ENCODE data around the gene HRC.
A peak's percentile ranks its signal among the peaks of the same experiment; 100 is the strongest.
"Not testable (repeated sequence)": the region's sequence is repeated elsewhere in the genome, so short reads cannot be mapped to it uniquely, and the experiment has no call there.

HRC gene

DNA sequence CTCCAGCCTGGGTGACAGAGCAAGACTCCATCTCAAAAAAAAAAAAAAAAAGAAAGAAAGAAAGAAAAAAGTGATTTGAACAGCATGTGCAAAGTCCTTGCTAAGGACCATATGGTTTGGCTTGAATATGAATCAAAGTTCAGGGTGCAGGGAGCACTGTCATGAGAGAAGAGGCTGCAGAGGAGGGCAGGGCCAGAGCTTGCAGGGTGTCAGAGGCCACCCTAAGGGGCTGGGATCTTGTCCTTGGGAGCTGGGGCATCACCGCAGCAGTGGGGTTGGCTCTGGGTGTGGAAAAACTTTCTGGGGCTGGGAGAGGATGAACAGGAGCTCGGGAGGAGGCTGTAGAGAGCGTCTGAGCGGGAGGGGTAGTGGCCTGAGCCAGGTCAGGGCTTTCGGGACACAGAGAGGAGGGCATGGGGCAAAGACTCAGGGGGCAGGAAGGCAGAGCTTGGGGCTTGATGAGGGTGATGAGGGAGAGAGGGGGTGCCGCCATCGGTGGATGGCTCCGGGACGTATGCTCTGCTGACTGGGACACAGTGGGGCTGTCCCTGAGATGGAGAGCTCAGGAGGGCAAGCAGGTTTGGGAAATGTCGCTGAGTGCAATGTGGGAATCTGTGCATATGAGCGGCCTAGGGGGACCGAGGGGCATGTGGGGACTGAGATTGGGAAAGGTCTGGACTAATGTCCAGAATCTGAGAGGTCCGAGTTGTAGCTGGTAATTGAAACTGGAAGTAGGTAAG lies 5.4 kb upstream of the HRC start:
- DNase-seq (ENCODE audit: low read depth) = no peak

DNA sequence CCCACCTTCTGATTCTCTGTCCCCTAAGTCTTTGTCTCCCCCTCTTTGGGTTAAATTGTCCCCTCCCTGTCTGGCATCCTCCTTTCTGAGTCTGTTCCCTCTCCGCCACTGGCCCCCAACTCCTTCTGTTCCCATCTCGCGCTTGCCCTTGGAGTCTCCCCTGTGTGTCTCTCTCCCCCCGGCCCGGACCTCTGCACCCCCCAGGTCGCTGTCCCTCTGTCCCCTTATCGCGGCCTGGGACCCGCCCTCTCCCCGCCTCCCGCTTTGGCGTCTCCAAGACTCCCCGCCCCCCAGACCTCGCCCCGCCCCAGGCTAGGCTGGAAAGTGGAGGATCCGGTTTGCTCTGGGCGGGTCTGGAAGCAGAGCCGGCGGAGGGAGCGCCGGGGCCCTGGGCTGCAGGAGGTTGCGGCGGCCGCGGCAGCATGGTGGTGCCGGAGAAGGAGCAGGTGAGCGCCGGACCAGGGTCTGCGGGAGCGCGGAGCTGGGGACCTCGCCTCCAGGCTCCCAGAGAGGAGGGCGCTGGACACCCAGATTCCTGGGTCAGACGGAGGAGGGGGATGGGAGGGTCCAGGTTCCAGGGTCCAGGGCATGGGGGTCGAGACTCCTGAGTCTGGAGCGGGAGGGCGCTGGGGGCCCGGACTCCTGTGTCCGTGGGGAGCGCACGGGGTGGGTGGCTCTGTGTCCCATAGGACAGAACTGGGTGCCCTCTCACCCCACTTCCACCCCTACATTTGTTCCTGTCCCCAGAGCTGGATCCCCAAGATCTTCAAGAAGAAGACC lies 2.4 kb upstream of the HRC start, which contains the start of gene TRPM4:
TRPM4 (plus strand) TSS at position 348 of the 780 bp plus-strand sequence; CDS start at position 423, 75 bp downstream.
- no peak for DNase-seq (ENCODE audit: low read depth)

DNA sequence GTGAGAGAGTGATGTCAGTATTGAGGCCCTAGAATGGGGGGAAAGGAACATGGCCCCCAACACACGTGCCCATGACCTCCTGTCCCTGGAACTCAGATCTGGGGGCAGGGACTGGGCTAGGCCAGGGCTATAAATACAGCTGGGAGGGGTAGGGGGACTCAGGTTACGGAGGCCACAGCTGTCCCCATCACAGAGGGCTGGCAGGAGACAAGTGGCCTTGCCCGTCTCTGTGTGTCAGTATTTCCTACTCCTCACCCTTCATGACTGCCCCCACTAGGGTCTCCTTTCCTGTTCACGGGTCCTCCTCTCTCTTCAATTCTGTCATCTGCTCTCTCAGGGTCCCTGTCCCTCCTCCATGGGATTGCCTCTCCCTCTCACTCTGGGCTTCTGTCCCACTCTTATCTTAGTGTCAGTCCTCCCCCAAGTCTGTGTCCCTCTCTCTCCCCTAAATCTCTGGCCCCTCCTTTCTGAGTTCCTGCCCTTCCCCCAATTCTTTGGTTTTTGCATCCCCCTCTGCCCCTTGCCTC lies 687 bp upstream of the HRC start:
- no peak for DNase-seq (ENCODE audit: low read depth)

DNA sequence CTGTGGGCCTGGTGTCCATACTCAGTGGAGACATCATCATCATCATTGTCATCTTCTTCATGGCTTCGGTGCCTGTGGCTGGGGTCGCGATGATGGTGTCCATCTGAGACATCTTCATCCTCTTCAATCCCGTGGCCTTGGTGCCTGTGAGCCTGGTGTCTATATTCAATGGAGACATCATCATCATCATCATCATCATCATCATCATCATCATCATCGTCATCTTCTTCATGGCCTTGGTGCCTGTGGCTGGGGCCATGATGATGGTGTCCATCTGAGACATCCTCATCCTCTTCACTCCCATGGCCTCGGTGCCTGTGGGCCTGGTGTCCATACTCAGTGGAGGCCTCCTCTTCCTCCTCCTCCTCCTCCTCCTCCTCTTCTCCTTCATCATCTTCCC lies 917 bp downstream of the HRC start:
- DNase-seq (ENCODE audit: low read depth) = no peak

DNA sequence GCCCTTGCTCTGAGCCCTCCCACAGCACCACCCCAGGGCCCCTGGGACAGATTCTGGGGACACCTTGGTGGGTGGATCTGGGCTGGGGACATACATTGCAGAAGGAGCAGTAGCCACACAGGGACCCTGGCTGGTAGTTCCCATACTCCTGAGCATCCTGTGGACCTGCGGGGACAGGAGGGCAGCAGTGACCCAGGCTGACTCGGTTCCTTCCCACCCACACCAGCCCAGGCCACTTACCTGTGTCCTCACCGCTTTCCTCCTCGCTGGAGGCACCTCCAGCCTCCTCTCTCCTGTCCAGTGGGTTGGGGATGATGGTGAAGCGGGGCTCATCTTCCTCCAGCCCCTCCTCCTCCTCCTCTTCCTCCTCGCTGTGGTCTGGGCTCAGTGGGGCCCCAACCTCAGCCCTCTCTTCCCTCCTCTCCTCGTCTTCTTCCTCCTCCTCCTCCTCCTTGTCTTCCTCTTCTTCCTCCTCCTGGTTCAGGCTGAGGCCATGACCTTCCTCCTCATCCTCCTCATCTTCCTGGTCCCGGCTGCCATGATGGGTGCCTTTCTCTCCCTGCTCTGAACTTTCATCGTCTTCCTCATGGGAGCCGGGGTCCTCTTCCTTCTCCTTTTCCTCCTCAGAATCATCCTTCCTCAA lies 1.9 kb downstream of the HRC start:
- DNase-seq (ENCODE audit: low read depth) = no peak

DNA sequence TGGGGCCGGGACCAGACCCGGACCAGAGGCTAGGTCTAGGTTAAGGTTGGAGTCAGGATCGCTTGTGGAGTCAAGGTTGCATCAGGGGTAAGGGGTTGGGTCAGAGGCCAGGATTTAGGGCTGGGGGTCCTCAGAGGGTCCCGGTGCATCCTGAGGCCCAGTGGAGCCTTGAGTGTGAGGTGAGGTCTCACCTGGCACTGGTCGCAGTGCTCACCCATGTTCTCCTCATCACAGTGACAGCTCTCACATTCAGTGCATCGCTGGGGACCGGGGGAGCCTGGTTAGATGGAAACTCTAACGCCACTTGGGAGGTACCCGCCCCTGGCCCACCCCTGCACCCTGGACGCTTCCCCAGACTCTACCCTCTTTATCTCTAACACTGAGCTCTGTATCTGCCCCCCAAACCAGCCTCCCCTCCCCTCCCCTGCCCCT lies 3.1 kb downstream of the HRC start:
- DNase-seq (ENCODE audit: low read depth) = no peak

DNA sequence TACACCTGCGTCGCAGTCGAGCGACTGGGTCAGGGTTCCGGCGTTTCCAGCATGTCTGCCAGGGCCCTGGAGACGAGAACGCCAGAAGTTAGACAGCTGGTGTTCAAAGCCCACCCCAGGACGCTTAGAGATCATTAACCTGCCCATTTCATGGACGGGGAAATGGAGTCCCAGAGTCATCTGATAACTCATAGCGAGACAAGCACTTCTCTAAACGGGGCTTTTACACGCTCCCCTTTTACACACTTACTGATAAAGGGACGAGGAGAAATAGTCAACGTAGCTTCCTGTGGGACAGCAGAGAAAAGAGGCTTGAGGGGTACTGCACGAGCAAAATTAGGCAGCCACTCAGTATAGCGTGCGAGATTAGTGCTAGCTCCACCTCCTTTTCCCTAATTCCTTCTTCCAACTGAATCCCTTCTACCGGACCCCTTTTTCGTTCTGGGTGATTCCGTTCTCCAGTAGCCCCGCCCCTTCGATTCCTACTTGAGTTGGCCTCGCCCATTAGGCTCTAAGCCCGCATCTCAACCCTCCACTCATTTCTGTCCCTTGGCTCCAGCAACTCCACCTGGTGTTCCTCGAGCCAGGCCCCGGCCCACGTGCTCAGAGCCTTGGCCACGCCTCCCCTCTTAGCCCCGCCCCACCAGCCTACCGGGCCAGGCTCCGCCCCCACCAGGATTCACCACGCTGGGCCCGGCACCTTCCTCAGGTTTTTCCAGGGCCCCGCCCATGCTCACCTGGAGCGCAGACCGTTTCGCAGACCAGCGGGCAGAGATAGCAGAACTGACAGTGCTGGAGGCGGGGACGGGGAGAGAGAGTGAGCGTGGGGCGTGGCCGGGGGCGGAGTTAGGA lies 3.7 kb downstream of the HRC start:
- DNase-seq (ENCODE audit: low read depth) = no peak

DNA sequence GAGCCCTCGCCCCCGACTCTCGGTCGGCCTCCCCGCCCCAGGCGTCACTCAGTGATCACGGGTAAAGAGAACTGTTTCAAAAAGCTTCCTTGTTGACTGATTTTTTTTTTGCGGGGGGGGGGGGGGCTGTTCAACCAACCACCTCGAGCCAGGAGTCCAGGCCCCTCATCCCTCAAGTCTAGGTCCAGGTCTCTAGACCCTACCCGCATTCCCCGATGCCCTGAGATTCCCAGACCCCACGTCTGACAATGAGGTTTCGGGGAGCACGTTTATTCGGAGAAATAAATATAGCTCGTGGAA lies 4.3 kb downstream of the HRC start:
- no peak for DNase-seq (ENCODE audit: low read depth)

DNA sequence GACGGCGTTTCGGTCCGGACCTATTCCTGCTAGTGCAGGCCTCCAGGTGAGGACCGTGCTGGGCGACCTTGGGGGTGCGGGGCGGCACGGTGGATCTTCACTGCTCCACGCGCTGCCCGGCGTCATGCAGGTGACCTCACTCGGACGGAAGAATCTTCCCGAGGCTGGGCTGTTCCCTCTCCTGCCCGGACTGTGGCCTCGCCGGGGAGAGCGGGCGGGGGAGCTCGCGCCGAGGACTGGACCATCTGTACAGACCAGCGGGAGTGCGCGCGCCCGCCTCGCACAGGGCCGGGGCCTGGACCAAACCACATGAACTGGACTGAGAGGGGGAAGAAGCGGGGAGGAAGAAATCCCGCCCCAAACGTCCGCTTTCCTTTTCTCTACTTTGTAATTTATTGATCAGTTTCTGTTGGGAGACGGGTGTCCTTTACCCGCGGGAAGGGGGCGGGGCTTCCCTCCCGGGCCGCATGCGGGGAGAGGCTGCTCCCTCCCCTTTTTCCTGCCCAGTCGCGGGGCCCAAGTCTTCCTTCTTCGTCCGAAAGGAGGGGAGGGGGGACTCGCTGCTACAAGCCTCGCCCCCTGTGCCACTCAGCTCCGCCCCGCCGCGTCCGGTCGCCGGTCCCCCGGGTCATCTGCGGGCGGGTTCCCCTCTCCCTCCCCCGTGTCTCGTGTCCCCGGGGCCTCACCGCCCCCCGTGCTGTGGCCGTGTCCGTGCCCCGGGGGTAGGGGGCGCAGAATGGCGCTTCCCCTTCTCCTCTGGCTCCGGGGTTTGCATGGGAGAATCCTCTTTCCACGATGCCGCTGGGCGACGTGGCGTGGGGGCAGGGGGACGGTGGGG lies 4.9 kb downstream of the HRC start:
- no peak for DNase-seq (ENCODE audit: low read depth)

DNA sequence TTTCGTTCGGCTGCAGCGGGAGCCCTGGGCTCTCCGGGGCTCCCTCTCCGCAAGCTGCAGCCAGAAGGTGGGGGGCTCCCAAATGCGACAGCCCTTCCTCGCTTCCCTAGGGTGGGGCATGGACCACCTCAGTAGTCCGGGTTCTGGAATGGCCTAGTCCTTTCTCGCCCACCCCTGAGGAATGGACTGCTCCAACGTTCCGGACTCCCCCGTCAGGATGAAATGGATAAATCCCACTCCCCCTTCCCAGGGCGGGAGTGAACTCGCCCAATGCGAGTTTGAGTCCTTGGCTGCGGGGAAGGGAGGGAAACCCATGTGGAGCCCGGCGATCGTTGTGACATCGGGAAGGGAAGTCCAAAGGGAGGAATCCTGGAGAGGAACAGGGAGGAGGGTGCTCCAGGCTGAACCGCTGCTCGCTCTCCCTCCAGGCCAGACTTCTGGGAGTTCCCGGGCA lies 5.5 kb downstream of the HRC start:
- no peak for DNase-seq (ENCODE audit: low read depth)

DNA sequence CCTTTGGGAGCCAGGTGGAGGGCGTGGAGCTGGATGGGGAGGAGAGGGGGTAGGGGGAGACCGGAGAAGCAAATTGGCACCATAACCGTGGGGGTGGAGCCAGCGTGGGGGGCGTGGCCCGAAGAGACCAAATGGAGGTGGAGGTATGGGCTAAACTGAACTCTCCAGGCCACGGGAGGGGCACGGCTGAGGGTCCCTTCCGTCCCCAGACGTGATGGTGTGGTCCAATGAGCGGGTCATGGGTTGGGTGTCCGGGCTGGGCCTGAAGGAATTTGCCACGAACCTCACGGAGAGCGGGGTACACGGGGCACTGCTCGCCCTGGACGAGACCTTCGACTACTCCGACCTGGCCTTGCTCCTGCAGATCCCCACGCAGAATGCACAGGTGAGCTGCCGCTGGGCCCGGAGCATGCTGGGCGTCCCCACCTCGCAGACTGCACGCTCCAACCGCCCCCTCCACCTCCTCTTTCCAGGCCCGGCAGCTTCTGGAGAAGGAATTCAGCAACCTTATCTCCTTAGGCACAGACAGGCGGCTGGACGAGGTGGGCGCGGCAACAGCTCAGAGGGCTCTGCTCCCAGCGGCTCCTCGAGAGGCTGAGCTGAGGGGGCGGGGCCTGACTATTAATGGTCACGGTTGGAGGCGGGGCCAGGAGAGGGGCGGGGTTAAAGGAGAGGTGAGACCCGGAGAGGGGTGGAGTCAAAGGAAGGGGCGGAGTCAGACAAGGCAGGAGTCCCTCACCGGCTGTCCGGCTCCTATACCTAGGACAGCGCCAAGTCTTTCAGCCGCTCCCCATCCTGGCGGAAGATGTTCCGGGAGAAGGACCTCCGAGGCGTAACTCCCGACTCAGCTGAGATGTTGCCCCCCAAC lies 6.2 kb downstream of the HRC start:
- peak; percentile 62 for DNase-seq (ENCODE audit: low read depth)

DNA sequence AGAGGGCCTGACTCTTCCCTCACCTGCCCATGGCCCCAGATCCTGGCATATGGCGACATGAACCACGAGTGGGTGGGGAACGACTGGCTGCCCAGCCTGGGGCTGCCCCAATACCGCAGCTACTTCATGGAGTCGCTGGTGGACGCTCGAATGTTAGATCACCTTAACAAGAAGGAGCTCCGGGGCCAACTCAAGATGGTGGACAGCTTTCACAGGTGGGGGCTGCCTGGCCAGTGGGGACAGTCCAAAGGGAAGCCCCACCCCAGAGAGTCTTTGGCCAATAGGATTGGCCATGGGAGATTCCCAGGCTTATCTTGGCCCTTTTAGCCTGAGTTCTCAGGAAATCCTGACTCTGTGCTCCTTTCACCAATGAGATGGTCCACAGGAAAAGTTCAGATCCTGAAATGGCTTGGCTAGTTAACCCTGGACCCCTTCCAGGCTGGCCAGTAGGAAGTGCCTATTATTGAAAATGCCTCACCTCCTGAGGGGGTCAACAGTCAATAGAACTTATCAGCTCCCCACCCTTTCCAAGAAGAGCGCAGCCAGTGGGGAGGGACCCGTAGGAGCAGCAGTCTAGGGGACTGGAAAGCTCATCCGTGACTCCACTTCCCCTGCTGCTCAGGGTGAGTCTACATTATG lies 7.0 kb downstream of the HRC start:
- no peak for DNase-seq (ENCODE audit: low read depth)

DNA sequence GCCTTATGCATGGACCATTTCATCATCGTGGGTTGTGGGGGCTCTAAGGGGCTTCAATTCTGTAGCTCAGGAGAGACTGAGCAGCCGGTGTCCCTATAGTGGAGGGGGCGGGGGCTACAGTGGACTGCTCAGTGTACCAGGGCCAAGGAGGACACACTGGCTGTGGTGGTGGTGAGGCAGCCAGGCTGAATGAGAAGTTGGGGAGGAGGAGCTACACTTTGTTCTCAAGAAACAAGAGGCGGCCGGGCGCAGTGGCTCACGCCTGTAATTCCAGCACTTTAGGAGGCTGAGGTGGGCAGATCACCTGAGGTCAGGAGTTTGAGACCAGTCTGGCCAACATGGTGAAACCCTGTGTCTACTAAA lies 8.8 kb downstream of the HRC start:
- not testable (repeated sequence) for DNase-seq (ENCODE audit: low read depth)

DNA sequence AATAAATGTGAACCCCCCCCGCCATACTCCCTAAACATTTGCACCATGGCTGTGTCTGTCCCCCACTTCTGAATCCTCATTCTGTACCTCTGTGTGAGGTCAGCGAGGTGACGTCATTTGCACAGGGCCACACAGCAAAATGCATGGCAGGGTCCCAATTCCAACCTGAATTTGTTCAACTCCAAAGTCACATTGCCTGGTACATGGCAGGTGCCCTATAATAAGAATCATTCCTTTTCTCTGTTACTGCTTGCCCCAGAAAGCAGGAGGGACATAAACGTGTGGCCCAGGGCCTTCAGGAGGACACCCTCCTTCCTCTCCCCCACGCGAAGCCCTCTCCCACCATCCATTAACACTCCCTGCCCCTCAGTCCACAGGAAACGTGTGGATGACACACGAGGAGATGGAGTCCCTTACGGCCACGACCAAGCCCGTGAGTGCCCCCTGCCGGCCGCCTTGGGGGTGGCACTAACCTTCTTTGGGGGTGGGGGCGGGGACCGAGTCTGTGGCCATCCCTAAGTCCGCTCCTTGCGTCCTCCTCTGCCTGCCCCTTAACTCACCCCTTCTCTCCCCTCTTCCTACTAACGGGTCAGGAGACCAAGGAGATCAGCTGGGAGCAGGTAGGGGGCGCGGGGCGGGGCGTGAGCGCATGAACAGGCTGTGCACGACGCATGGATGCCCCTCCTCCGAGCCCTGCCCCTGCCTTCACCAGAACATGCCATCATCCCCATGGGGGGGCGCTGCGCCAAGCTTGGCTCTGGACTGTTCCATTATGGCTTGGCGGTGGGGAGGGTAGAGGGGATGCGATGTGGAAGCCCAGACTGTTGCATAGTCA lies 9.4 kb downstream of the HRC start:
- DNase-seq (ENCODE audit: low read depth) = peak; percentile 70

DNA sequence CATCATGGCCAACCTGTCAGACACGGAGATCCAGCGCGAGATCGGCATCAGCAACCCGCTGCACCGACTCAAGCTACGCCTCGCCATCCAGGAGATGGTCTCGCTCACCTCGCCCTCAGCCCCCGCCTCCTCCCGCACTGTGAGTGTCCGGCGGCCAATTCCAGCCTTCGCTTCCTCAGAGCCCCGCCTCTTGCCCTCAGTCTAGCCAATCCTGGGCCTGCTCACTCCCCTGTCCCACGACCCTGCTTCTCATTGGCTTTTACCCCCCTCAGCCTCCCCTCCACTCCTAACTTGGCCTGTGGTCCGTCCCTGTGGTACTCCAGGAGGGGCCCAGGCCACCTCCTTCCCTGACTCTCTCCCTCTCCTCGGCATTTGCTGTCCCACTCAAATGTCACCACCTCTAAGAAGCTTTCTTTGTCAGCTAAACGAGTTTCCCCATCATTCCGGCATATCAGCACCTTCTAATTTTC lies 12.3 kb downstream of the HRC start:
- DNase-seq (ENCODE audit: low read depth) = no peak

DNA sequence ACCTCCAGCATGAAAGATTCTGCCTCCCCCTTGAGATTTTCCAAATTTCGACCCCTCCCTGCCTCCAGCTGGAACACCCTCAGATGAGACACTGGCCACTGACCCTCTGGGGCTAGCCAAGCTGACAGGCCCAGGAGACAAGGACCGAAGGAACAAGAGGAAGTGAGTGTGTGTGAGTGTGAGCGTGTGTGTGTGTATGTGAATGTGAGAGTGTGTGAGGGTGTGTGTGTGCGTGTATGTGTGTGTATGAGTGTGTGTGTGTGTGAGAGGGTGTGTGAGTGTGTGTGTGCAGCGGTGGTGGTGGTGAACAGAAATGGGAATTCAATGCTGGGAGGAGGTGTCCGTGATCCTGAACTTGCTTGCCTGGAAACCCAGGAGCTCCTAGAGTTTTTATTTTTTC lies 13.8 kb downstream of the HRC start:
- no peak for DNase-seq (ENCODE audit: low read depth)

DNA sequence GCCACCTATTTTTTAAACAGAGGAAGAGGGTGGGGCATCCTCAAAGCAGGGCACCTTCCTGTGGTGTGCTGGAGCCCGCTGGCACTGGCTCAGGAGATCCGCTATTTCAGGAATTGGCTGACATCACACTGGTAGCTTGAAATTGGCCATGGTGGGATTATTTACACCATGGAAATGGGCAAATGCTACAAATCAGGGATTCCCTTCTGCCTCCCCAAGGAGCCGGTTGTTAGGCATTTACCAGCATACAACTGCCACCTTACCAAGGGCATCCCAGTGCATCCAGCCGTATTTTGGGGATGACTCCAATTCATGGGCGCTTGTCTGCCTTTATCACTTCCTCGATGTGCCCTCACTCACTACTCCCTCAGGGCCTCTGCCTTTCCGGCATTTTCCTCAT lies 14.2 kb downstream of the HRC start:
- DNase-seq (ENCODE audit: low read depth) = no peak

DNA sequence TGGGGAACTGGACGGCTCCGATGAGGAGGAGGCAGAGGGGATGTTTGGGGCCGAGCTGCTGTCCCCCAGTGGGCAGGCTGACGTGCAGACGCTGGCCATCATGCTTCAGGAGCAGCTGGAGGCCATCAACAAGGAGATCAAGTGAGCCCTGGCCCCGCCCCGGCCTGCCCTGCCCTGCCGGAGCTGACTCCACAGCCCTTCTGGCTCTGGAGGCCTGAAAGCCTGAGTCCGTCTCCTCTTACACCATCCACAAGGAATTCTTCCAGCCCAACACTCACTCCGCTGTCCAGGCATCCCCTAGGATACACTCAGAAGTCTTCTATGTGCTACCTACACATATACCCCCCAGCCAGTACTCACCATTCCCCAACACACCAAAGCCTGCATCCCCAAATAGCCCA lies 18.4 kb downstream of the HRC start:
- DNase-seq (ENCODE audit: low read depth) = no peak

DNA sequence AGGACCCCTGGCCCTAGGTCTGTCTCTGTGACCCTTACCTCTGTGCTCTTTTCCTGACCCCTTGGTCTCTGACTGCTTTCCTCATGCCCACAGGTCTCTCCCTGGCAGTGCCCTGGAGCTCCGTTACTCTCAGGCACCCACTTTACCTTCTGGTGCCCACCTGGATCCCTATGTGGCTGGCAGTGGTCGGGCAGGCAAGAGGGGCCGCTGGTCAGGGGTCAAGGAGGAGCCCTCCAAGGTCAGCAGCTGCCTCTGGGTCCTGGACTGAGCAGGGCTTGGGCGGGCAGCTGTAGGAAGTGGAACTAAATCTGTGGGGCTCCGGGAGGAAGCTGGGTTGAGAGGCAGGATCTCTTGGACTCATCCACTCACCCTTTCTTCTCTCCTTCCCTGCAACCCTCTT lies 19.5 kb downstream of the HRC start:
- DNase-seq (ENCODE audit: low read depth) = no peak

Data from activated gamma-delta T cell treated with anti-CD3 and anti-CD28 coated beads, Interleukin-2, amount 50 U/mL, for 16 hours (primary cell).